Body of pancreas (tissue), 4 donors: ENCODE measurements around the gene GNS. TPM values are rescaled to one million over a fixed set of nuclear protein-coding genes. Genes with fewer than 3 reads are reported as not detected.

Experiments used
- ATAC-seq: fragments of 150-250 bp; one replicate; pipeline ENCODE4 v1.9.1; 2016
- DNase-seq, 4 donors: peaks; one replicate each; pipeline ENCODE4 v3.0.0-alpha.2; 2019
- H3K27ac ChIP-seq, 4 donors: fragments of 200-600 bp; sonication (generic); 1 replicate in 3 of 4; 2 replicates in 1 of 4; pipeline versions ENCODE4 v1.5.1 to v1.6.1; 2016 to 2019; ENCODE audit warnings: mild to moderate bottlenecking in 1 of 4, mixed read lengths in 1 of 4, moderate library complexity in 1 of 4
- H3K27me3 ChIP-seq, 2 donors: fragments of 200-600 bp; sonication (generic); one replicate each; pipeline ENCODE4 v1.6.0; 2016; ENCODE audit warnings: mild to moderate bottlenecking in 1 of 2
- H3K36me3 ChIP-seq, 2 donors: fragments of 200-600 bp; sonication (generic); replicated peaks in 1 of 2; 2 replicates each; pipeline ENCODE4 v1.5.1; 2016; ENCODE audit warnings: low read depth in 2 of 2; ENCODE audit not compliant: insufficient read depth in 1 of 2
- H3K4me1 ChIP-seq: fragments of 200-600 bp; sonication (generic); one replicate; pipeline ENCODE4 v1.6.0; 2016
- H3K4me3 ChIP-seq, 2 donors: fragments of 200-600 bp; sonication (generic); 1 replicate in 1 of 2; 2 replicates in 1 of 2; pipeline ENCODE4 v1.5.1; 2016 to 2019
- H3K9me3 ChIP-seq, 3 donors: fragments of 200-600 bp; sonication (generic); 1 replicate in 2 of 3; 2 replicates in 1 of 3; pipeline ENCODE4 v1.5.1; 2016
- CTCF ChIP-seq, 7 experiments: fragments of 450-650 bp in 4 of 7; fragments of 200-600 bp in 3 of 7; sonication (generic) in 3 of 7; IDR thresholded peaks; one replicate each; pipeline ENCODE4 v1.5.1; 2016 to 2019; ENCODE audit warnings: antibody characterized with exemption in 7 of 7
- POLR2A ChIP-seq, 3 donors: fragments of 450-650 bp; IDR thresholded peaks; one replicate each; pipeline ENCODE4 v1.6.1; 2016; ENCODE audit warnings: antibody characterized with exemption in 3 of 3, mild to moderate bottlenecking in 2 of 3
- WGBS, 2 donors: methylation state at CpG; one replicate each; pipeline ENCODE4 v1.1.5; 2017; 5-methylcytosine and 5-hydroxymethylcytosine counted together
- intact Hi-C: fragments of 100-400 bp; cut with DNase I; formaldehyde crosslinking; loops from one replicate; pipeline ENCODE4 v1.15.1; 2023
- total RNA-seq, 2 donors: library from RNA; depleted of rRNA; stranded (reverse); fragments of >200 nt; gene quantifications; one replicate each; pipeline ENCODE4 v1.1.0, GENCODE V29; 2016

The GNS gene
- total RNA-seq, 2 donors from 2014 or later = 29.3 to 43.1 TPM

GRCh38 chr12:64688715-64689114 is 70.5 kb downstream of the GNS start:
- Histone ChIP-seq H3K4me1 (peaks cover 2% of the 10 kb centered on the region), H3K27me3 (no peaks in the 10 kb centered on the region), H3K4me3 (no peak overlapping the region), H3K36me3 (peaks cover 0 to 4% of the 10 kb centered on the region in 2 donors), H3K27ac (no peak overlapping the region), H3K9me3 (no peaks in the 10 kb centered on the region)
- DNase-seq (no peak), ATAC-seq (no peak)
- no peak for TF ChIP-seq POLR2A (IDR thresholded peaks at IDR 0.05)
- TF ChIP-seq CTCF (IDR thresholded peaks at IDR 0.05) = no peak
- intact Hi-C loops = no loop called here
- 90 to 93% methylated on average over 7 of the region's 7 CpGs for WGBS, 2 donors

- intact Hi-C loops = no loop called here
- H3K4me3 ChIP-seq = no peak overlapping the region
- no peak for ATAC-seq
- H3K27me3 ChIP-seq = no peaks in the 10 kb centered on the region
- peaks cover 0 to 4% of the 10 kb centered on the region in 2 donors for H3K36me3 ChIP-seq
- TF ChIP-seq CTCF (IDR thresholded peaks at IDR 0.05) (no peak), POLR2A (IDR thresholded peaks at IDR 0.05) (no peak)
- H3K9me3 ChIP-seq = no peaks in the 10 kb centered on the region
- peaks cover 6% of the 10 kb centered on the region for H3K4me1 ChIP-seq
- H3K27ac ChIP-seq = no peak overlapping the region
- 57 to 62% methylated on average over 6 of the region's 6 CpGs for WGBS, 2 donors
- no peak for DNase-seq
Observed at GRCh38 chr12:64688219-64688618, 71.0 kb downstream of the GNS start.

GRCh38 chr12:64687816-64688215 is 71.4 kb downstream of the GNS start:
- Histone ChIP-seq H3K27ac (no peak overlapping the region), H3K4me3 (no peak overlapping the region), H3K4me1 (peaks cover 10% of the 10 kb centered on the region), H3K27me3 (no peaks in the 10 kb centered on the region), H3K9me3 (no peaks in the 10 kb centered on the region), H3K36me3 (peaks cover 0 to 4% of the 10 kb centered on the region in 2 donors)
- ATAC-seq = no peak
- intact Hi-C loops = no loop called here
- TF ChIP-seq CTCF (IDR thresholded peaks at IDR 0.05) = no peak
- TF ChIP-seq POLR2A (IDR thresholded peaks at IDR 0.05) = no peak
- DNase-seq = no peak
- WGBS, 2 donors = 58 to 62% methylated on average over 5 of the region's 5 CpGs

GRCh38 chr12:64685605-64686004 is 73.6 kb downstream of the GNS start:
- WGBS, 2 donors = 94% methylated on average over 14 to 15 of the region's 15 CpGs
- Histone ChIP-seq H3K9me3 (no peaks in the 10 kb centered on the region), H3K27me3 (no peaks in the 10 kb centered on the region), H3K27ac (no peak overlapping the region), H3K4me3 (no peak overlapping the region), H3K4me1 (peaks cover 18% of the 10 kb centered on the region), H3K36me3 (peaks cover 0 to 4% of the 10 kb centered on the region in 2 donors)
- no peak for ATAC-seq
- TF ChIP-seq CTCF (IDR thresholded peaks at IDR 0.05) (no peak), POLR2A (IDR thresholded peaks at IDR 0.05) (no peak)
- intact Hi-C loops = no loop called here
- no peak for DNase-seq

GRCh38 chr12:64685050-64685449 is 74.2 kb downstream of the GNS start:
- no peak for TF ChIP-seq POLR2A (IDR thresholded peaks at IDR 0.05)
- TF ChIP-seq CTCF (IDR thresholded peaks at IDR 0.05) = no peak
- H3K27ac ChIP-seq = no peak overlapping the region
- H3K36me3 ChIP-seq = peaks cover 0 to 4% of the 10 kb centered on the region in 2 donors
- intact Hi-C loops = no loop called here
- H3K27me3 ChIP-seq = no peaks in the 10 kb centered on the region
- ATAC-seq (no peak), DNase-seq (no peak)
- H3K4me3 ChIP-seq = no peak overlapping the region
- 93 to 96% methylated on average over 6 of the region's 6 CpGs for WGBS, 2 donors
- peaks cover 24% of the 10 kb centered on the region for H3K4me1 ChIP-seq
- H3K9me3 ChIP-seq = no peaks in the 10 kb centered on the region
